HepG2 (cell line): Measurements from ENCODE around the gene NSUN5. TPM values are rescaled to one million over a fixed set of nuclear protein-coding genes. Genes with fewer than 3 reads are reported as not detected.

Experiments
- HOXD1 ChIP-seq: sonication (generic); formaldehyde crosslinking; IDR thresholded peaks from 2 replicates; pipeline ENCODE4 v1.5.0; 2020; ENCODE audit warnings: missing genetic modification reagents
- ISX ChIP-seq: sonication (generic); formaldehyde crosslinking; conservative IDR thresholded peaks from 2 replicates; pipeline ENCODE4 v1.5.0; 2020; ENCODE audit warnings: missing genetic modification reagents
- KDM6A ChIP-seq: IDR thresholded peaks from 2 replicates; pipeline ENCODE4 v1.6.1; 2016; ENCODE audit warnings: low read depth
- MEF2D ChIP-seq: sonication (generic); formaldehyde crosslinking; IDR thresholded peaks from 2 replicates; pipeline ENCODE4 v1.5.1; 2020; ENCODE audit warnings: mild to moderate bottlenecking, missing genetic modification reagents
- PHF21A ChIP-seq: sonication (generic); formaldehyde crosslinking; IDR thresholded peaks from 2 replicates; pipeline ENCODE4 v1.5.0; 2020; ENCODE audit warnings: mild to moderate bottlenecking, missing genetic modification reagents
- RBM39 ChIP-seq: fragments of 200-400 bp; formaldehyde crosslinking; IDR thresholded peaks from one replicate; pipeline ENCODE4 v1.6.1; 2018; ENCODE audit warnings: antibody characterized with exemption, mild to moderate bottlenecking, low read depth, low read length; ENCODE audit not compliant: poor library complexity, severe bottlenecking
- SATB2 ChIP-seq: sonication (generic); formaldehyde crosslinking; IDR thresholded peaks from 2 replicates; pipeline ENCODE4 v1.5.0; 2020; ENCODE audit warnings: missing genetic modification reagents
- SNAI1 ChIP-seq: sonication (generic); formaldehyde crosslinking; IDR thresholded peaks from 2 replicates; pipeline ENCODE4 v1.5.0; 2020; ENCODE audit warnings: mild to moderate bottlenecking, missing genetic modification reagents, borderline replicate concordance
- TARDBP ChIP-seq: sonication (generic); formaldehyde crosslinking; IDR thresholded peaks from 2 replicates; pipeline ENCODE4 v1.8.0; 2022; ENCODE audit warnings: mild to moderate bottlenecking, missing genetic modification reagents
- ZC3H4 ChIP-seq: sonication (generic); formaldehyde crosslinking; IDR thresholded peaks from 2 replicates; pipeline ENCODE4 v1.4.0; 2020; ENCODE audit warnings: missing genetic modification reagents, borderline replicate concordance
- ZNF546 ChIP-seq: sonication (generic); formaldehyde crosslinking; conservative IDR thresholded peaks from 2 replicates; pipeline ENCODE4 v1.8.1; 2023; ENCODE audit warnings: mild to moderate bottlenecking, missing genetic modification reagents
- ZNF569 ChIP-seq: sonication (generic); formaldehyde crosslinking; IDR thresholded peaks from 2 replicates; pipeline ENCODE4 v1.5.0; 2020; ENCODE audit warnings: mild to moderate bottlenecking, missing genetic modification reagents, moderate library complexity, borderline replicate concordance
- ZNF652 ChIP-seq: IDR thresholded peaks from 2 replicates; pipeline ENCODE4 v1.6.1; 2016; ENCODE audit warnings: low read depth, borderline replicate concordance
- ZNF724P ChIP-seq: sonication (generic); formaldehyde crosslinking; IDR thresholded peaks from 2 replicates; pipeline ENCODE4 v1.8.0; 2022; ENCODE audit warnings: missing genetic modification reagents, borderline replicate concordance
- ZNF75D ChIP-seq: sonication (generic); formaldehyde crosslinking; IDR thresholded peaks from 2 replicates; pipeline ENCODE4 v1.8.1; 2023; ENCODE audit warnings: missing genetic modification reagents, mild to moderate bottlenecking, borderline replicate concordance
- ZNF777 ChIP-seq: sonication (generic); formaldehyde crosslinking; IDR thresholded peaks from 2 replicates; pipeline ENCODE4 v1.4.0; 2020; ENCODE audit warnings: missing genetic modification reagents
- polyA plus RNA-seq, 8 experiments: library from polyadenylated mRNA; depleted of rRNA in 3 of 8; stranded (reverse) in 7 of 8; unstranded in 1 of 8; fragments of >200 nt; fragmentation: Illumina TruSeq in 4 of 8; extraction: Trizol in 4 of 8; gene quantifications; 2 replicates each; pipeline versions ENCODE4 v1.2.1 to v1.2.3, GENCODE V29; 2011 to 2016; ENCODE audit warnings: low read depth in 4 of 8, missing spikeins in 1 of 8, mixed read lengths in 1 of 8; ENCODE audit not compliant: insufficient read depth in 1 of 8
- total RNA-seq, 5 experiments: library from RNA; depleted of rRNA; stranded (reverse); fragments of >200 nt; fragmentation: Illumina TruSeq; extraction: Trizol; gene quantifications; 2 replicates each; pipeline ENCODE4 v1.2.3, GENCODE V29; 2016; ENCODE audit warnings: low read depth in 1 of 5
- TF ChIP-seq, protein P1 (sequence below): sonication (generic); formaldehyde crosslinking; IDR thresholded peaks from one replicate; pipeline ENCODE4 v1.5.1; 2020; ENCODE audit warnings: mild to moderate bottlenecking, missing genetic modification reagents; ENCODE audit errors: not compliant biosample characterization
- TF ChIP-seq, protein P2 (sequence below): sonication (generic); formaldehyde crosslinking; conservative IDR thresholded peaks from 2 replicates; pipeline ENCODE4 v1.4.0; 2020; ENCODE audit warnings: mild to moderate bottlenecking, missing genetic modification reagents, moderate library complexity

Gene NSUN5
- total and polyA plus RNA-seq, 2 of the 13 experiments (the other 11 are each of a cell fraction or from before 2014, with no cell fraction given), result 19.9 to 35.8 TPM

DNA sequence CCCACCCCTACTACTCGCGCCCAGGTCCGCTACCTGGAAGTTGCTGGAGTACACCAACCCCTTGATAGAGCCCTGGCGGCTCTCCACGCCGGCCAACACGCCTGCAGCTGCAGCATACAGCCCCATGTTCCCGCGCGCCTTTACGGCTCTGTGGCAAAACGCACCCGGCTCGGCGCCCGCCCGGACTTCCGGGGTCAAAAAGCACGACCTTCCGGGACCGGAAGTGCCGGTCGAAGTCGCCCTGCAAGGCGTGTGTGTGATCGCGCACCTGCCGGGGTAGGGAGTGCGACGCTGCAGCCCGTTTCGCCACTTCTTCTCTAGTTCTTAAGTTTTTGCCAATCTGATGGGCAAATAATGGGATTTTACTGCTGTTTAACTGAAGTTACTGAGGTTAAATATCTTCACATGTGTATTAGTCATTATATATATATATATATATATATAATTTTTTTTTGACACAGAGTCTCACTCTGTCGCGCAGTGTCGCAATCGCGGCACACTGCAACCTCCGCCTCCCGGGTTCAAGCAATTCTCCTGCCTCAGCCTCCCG is at the start of gene NSUN5 (continued):
- TF ChIP-seq ZNF75D (CRISPR knock-in tag) (no peak; the same call in 1 of the 2 replicates), ZNF777 (CRISPR knock-in tag) (no peak; the same call in 1 of the 2 replicates), HOXD1 (CRISPR knock-in tag) (peak; percentile 70; the same call in 1 of the 2 replicates), ZNF546 (CRISPR knock-in tag) (peak; percentile 90; the same call in 1 of the 2 replicates), PHF21A (CRISPR knock-in tag) (no peak), TARDBP (CRISPR knock-in tag) (peak; percentile 64; the same call in 1 of the 2 replicates), ZNF652 (CRISPR knock-in tag) (no peak), SATB2 (CRISPR knock-in tag) (peak; percentile 89; the same call in 1 of the 2 replicates), ISX (0 out of 2 replicates have a peak, but pooled peaks have one; percentile 80), RBM39 (peak; percentile 66), ZC3H4 (no peak), SNAI1 (peak; percentile 90; the same call in 1 of the 2 replicates), ZNF724P (CRISPR knock-in tag) (peak; percentile 63; the same call in 1 of the 2 replicates), ZNF569 (no peak; the same call in 1 of the 2 replicates), MEF2D (CRISPR knock-in tag) (peak; percentile 74; the same call in 1 of the 2 replicates), KDM6A (CRISPR knock-in tag) (no peak)
- TF ChIP-seq, protein P1, sequence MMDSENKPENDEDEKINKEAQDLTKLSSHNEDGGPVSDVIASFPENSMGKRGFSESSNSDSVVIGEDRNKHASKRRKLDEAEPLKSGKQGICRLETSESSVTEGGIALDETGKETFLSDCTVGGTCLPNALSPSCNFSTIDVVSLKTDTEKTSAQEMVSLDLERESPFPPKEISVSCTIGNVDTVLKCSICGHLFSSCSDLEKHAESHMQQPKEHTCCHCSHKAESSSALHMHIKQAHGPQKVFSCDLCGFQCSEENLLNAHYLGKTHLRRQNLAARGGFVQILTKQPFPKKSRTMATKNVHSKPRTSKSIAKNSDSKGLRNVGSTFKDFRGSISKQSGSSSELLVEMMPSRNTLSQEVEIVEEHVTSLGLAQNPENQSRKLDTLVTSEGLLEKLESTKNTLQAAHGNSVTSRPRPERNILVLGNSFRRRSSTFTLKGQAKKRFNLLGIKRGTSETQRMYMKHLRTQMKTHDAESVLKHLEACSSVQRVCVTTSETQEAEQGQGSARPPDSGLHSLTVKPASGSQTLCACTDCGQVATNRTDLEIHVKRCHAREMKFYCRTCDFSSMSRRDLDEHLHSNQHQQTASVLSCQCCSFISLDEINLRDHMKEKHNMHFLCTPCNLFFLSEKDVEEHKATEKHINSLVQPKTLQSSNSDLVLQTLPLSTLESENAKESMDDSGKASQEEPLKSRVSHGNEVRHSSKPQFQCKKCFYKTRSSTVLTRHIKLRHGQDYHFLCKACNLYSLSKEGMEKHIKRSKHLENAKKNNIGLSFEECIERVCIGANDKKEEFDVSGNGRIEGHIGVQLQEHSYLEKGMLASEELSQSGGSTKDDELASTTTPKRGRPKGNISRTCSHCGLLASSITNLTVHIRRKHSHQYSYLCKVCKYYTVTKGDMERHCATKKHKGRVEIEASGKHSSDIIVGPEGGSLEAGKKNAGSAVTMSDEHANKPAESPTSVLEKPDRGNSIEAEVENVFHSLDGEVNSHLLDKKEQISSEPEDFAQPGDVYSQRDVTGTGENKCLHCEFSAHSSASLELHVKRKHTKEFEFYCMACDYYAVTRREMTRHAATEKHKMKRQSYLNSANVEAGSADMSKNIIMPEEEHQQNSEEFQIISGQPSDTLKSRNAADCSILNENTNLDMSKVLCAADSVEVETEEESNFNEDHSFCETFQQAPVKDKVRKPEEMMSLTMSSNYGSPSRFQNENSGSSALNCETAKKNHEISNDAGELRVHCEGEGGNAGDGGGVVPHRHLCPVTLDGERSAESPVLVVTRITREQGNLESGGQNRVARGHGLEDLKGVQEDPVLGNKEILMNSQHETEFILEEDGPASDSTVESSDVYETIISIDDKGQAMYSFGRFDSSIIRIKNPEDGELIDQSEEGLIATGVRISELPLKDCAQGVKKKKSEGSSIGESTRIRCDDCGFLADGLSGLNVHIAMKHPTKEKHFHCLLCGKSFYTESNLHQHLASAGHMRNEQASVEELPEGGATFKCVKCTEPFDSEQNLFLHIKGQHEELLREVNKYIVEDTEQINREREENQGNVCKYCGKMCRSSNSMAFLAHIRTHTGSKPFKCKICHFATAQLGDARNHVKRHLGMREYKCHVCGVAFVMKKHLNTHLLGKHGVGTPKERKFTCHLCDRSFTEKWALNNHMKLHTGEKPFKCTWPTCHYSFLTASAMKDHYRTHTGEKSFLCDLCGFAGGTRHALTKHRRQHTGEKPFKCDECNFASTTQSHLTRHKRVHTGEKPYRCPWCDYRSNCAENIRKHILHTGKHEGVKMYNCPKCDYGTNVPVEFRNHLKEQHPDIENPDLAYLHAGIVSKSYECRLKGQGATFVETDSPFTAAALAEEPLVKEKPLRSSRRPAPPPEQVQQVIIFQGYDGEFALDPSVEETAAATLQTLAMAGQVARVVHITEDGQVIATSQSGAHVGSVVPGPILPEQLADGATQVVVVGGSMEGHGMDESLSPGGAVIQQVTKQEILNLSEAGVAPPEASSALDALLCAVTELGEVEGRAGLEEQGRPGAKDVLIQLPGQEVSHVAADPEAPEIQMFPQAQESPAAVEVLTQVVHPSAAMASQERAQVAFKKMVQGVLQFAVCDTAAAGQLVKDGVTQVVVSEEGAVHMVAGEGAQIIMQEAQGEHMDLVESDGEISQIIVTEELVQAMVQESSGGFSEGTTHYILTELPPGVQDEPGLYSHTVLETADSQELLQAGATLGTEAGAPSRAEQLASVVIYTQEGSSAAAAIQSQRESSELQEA (CRISPR knock-in tag), result no peak
- TF ChIP-seq, protein P2, sequence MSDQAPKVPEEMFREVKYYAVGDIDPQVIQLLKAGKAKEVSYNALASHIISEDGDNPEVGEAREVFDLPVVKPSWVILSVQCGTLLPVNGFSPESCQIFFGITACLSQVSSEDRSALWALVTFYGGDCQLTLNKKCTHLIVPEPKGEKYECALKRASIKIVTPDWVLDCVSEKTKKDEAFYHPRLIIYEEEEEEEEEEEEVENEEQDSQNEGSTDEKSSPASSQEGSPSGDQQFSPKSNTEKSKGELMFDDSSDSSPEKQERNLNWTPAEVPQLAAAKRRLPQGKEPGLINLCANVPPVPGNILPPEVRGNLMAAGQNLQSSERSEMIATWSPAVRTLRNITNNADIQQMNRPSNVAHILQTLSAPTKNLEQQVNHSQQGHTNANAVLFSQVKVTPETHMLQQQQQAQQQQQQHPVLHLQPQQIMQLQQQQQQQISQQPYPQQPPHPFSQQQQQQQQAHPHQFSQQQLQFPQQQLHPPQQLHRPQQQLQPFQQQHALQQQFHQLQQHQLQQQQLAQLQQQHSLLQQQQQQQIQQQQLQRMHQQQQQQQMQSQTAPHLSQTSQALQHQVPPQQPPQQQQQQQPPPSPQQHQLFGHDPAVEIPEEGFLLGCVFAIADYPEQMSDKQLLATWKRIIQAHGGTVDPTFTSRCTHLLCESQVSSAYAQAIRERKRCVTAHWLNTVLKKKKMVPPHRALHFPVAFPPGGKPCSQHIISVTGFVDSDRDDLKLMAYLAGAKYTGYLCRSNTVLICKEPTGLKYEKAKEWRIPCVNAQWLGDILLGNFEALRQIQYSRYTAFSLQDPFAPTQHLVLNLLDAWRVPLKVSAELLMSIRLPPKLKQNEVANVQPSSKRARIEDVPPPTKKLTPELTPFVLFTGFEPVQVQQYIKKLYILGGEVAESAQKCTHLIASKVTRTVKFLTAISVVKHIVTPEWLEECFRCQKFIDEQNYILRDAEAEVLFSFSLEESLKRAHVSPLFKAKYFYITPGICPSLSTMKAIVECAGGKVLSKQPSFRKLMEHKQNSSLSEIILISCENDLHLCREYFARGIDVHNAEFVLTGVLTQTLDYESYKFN (CRISPR knock-in tag), result peak; percentile 57
